GM19240 (cell line): Measurements from ENCODE around the gene CCNE1.

Source experiments
- DNase-seq: peaks from one replicate; pipeline ENCODE4 v3.0.0; 2011; ENCODE audit warnings: low spot score; ENCODE audit not compliant: insufficient read length

CCNE1 gene

DNA sequence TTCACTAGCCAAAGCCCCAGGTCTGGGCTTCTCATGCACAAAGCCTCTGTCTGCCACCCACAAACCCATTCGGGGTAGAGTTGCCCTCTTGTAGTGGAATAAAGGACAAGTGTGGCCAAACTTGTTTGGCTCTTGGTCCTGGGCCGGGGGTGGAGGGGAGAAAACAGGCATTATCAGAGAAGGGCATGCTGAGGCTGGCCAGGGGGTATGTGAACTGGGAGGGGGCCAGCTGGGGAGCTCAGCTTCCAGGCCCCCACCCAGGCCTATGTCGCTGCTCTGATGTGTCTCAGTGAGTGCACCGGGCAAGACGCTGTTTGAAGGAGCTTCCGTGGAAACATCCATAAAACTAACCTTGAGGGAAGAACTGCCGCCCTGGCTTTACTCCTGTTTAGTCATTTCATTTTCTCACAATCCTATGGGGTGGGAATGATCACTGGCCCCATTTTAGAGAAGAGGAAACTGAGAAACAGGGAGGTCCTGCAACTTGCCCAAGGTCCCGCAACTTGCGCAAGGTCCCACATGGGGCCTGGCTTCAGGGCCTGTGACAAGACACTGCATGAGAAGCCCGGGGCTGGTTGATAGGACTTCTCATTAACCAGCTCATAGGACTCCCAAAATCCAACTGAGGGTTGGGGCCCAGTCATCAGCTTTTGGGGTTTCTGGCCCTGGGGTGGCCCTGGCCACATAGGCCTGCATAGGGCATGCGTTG, 30.8 kb downstream of the CCNE1 start:
- no peak for DNase-seq

DNA sequence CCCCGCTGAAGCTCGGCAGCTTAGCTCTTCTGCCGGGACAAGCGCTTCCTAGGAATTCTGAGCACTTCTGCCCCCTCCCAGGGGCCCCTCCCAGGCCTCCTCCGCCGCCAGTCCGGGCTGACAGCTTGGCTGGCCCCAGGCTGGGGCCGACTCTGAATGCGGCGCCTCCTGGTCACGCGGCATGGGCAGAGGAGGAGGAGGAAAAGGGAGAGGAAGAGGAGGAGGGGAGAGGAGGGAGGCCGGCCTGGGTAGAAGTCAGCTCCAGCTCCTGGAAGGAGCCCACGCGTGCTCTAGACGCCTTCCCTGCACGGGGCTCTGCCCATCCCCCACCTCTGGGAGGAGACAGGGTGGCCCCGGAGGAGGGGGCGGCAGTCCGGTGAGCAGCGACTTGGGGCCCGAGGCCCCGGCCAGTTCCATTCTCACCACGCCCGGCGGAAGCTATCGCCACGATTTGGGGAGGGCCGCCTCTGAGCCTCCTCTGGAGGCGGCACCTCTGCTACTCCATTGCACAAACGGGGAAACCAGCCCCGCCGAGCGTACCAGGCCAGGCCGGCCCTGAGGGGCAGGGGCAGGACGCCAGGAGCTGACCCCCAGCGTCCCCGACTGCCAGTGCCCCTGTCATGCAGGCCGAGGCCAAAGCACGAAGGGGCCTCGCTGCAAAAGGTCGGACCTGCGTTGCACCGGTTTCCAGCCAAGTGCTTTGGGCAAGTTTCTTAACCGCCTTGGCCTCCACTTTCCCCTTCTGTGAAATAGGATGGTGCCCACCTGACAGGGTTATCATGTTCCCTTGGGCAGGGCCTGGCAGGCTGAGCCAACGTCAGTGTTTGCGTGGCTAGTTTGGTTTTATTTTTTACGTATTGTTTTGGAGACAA, 31.6 kb downstream of the CCNE1 start:
- DNase-seq: no peak

DNA sequence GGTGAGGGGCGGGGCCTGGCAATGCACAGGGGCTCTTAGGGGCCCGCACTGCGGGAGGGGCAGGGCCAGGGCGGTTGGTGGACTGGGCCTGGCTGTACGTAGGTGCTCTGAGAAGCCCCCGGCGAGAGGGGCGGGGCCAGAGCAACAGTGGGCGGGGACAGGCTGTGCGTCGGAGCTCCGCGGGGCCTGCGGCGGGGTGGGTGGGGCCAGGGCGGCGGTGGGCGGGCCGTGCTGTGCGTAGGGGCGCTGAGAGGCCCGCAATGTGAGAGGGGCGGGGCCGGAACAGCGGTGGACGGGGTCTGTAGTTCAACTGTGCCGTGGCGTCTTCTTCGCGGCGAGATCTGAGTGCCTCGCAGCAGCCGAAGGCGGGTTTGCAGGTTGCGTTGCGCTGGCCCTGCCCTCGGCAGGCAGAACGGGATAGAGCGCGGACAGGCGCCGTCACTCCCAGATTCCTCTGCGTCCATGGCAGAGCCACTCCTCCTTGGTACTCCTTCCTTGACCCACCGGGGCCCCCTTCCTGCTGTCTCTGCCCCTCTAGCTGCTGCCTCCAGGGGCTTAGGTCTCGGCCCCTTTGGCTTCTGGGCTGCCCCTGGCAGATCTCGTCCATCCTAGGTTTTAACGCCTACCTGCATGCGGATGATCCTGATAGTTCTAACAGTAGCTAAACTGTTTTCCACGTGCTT, 33.2 kb downstream of the CCNE1 start:
- DNase-seq: peak; percentile 65

- no peak for DNase-seq
These were observed 33.9 kb downstream of the CCNE1 start for GRCh38 chr19:29845574-29846176.

DNA sequence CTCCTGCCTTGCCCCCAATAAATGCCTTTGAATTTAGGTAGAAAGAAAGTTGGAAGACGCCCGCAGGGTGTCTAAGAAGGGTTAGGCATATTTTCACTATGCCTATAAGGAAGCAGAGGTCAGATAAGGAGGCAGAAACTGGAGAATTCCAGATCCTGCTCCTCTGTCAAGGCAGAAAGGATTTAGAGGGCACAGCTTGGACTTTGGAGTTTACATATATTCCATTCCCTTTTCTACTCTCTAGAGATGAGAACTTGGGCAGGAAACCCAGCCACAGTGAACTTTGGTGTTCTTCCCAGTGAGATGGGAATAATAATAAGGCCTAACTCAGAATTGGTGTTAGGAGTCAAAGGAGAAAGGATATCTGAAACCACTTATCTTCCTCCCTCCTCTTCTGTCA, 37.4 kb downstream of the CCNE1 start:
- DNase-seq: no peak

DNA sequence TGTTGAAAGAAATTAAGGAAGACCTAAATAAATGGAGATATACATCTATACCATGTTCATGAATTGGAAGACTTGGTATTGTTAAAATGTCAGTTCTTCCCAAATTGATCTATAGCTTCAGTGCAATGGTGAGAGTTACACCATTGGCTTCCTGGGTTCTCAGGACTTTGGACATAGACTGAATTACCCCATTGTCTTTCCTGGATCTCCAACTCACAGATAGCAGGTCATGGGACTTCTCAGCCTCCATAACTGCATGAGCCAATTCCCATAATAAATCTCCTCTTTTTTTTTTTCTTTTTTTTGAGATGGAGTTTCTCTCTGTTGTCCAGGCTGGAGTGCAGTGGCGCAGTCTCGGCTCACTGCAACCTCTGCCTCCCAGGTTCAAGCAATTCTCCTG, 38.7 kb downstream of the CCNE1 start:
- no peak for DNase-seq

DNA sequence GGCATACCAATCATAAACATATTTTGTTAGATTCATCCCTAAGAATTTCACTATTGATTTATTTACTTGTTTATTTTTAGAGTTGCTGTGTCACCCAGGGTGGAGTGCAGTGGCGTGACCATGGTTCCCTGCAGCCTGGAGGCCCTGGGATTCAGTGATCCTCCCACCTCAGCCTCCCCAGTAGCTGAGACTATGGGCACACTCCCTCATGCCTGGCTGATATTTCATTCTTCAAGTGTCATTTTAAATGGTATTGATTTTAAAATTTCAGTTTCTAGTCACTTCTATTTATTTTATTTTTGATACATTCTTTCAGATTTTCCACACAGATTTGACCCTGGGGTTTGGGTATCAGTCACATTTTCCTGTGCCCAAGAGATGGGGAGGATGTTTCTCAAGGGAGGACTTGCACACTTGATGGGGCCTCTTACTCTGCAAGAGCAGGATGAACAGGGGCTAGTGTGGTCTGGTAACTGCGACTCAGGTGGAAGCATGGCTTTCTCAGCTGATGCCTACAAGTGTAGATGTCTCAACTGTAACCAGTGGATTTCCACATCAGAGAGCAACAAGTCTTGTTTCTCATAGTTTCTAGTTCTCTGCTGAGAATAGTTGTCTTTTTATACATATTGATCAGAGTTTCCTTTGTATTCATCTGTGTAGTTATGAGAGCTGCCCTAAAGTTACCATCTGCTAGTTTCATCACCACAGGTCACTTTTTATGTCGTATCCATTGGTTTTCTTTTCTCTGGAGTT, 40.2 kb downstream of the CCNE1 start:
- no peak for DNase-seq

DNA sequence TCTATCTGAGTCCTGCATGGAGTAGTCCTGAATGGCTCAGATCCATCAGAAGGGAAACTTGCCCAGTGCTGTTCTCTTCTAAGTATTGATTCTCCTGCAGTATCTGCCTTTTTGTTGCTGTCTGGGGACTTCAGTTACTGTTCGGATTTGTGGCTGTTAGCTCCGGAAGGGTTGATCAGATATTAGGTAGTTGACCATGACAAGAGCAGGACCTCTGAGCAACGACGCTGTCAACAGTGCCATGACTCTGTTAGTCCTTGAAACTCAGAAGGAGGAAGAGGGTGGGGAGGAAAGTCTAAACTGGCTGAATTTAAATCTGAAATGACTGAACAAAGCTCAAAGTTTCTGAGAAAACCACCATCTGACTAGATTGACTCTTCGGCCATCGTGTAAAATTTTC, 42.2 kb downstream of the CCNE1 start:
- no peak for DNase-seq

DNA sequence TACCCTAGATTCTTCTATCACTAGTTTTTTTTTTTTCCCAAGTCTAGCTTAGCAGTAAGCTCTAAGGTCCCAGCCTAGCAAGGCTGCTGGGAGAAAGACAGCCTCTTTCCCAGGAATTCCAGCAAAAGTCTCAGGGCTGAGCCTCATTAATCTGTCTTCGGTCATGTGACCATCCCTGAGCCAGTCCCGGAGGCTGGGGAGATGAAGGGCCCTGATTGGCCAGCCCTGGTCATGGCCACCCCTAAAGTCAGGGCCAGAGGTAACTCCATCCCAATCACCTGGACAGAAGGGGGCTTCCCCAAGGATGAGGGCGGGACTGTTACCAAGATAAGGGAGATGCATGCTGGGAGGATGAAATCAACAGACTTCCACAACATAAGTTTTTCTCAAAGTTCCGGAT, 43.3 kb downstream of the CCNE1 start:
- DNase-seq: no peak

DNA sequence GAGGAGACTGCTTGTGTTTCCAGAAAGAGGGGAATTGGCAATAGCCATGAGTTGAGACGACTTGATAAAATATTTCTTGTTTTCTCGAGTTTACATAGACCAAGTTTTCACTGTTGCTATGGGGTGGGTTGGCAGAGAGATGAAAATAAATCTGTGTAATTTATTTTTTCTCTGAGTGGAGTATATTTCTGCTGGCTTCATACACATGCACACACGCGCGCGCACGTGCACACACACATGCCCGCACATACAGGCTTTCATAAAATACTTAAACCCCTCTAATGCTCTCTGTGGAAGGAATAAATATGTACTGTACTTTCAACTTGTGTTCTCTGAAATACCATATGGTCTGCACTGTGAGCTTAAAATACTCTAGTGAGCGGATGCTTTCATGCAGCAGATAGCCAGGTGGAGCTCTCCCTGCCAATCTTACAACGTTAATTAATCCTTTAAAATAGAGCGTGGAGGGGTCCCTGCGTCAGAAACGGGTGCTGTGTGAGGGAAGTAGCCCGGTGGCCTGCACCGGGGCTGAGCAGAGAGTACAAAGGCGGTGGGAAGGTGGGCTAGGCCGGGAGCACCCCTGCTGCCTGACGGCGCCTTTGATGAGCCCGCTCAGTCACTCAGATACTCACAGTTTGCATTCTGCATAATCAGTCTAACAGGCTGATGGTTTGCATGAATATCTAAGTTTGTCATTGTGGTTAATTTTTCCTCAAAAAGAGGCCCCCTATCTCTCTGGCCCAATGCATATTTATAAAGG, 44.1 kb downstream of the CCNE1 start:
- no peak for DNase-seq

DNA sequence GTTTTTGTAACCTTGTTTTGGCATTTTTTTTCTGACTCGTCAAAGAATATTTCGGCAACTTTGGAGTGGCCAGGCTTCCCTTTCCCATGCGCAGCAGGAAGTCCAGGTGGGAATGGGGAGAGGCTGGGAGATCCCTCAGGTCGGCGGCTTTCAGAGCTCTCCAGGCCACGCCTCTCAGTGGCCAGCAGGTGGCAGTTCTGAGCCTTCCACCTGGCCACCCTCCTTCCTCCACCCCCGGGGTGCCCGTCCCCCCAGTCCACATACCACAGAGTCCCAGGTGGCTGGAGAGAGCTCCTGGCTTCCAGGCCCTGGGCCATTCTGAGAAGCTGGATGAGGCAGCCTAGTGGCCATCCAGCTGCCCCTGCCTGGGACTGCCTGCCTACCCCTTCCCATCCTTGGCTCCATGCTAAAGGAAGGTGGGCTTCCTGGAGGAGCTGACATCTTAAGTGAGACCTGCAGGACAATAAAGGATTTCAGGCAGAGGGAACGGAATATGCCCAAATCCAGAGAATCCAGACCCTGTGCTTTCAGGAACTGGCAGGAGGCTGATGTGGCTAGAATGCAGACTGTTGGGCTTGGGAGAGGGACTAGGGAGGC, 46.3 kb downstream of the CCNE1 start:
- no peak for DNase-seq

- DNase-seq: no peak
These were observed 46.8 kb downstream of the CCNE1 start for GRCh38 chr19:29858621-29859020.

GRCh38 chr19:29860492-29860891, 48.7 kb downstream of the CCNE1 start:
- DNase-seq: no peak

GRCh38 chr19:29861574-29861973, 49.8 kb downstream of the CCNE1 start:
- DNase-seq: no peak

DNA sequence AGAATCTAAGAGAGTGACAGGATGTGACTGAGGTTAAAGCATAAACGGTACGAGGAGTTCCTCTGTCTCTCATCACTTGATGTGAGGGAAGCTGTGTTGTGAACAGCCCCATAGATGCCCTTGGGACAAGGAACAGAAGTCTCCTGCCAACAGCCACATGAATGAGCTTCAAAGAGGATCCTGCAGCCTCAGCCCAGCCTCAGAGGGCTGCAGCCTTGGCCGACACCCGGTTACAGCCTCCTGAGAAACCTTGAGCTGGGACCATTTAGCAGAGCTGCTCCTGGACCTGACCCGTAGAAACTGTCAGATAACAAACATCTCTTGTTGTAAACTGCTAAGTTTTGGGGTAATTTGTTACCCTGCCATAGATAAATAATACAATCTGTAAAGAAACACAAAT, 54.2 kb downstream of the CCNE1 start:
- DNase-seq: no peak

- no peak for DNase-seq
These were observed 56.2 kb downstream of the CCNE1 start for GRCh38 chr19:29867984-29868383.

- no peak for DNase-seq
These were observed 59.4 kb downstream of the CCNE1 start for GRCh38 chr19:29871143-29871542.

DNA sequence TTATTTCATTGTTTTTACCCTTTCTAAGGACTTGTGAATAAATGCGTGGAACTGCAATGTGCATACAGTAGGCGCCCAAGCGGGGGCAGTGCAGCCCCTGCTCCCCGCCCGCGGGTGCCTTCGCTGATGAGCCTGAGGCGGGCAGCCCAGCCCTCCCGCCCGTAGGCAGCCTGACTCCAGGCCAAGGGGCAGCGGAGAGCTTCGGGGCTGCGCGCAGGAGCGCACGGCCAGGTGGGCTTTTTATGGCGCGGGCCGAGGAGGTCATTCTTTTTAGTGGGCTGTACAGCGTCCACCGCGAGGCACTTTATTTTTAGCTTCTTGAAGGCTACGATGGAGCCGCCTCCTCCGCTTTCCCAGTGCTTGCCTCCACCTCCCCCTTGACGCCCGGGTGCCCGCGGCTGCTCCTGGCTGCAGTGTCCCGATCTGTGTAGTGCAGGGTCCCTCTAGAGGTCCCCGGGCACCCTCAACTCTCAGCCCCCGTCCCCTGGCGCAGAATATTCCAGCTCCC, 60.5 kb downstream of the CCNE1 start:
- no peak for DNase-seq

DNA sequence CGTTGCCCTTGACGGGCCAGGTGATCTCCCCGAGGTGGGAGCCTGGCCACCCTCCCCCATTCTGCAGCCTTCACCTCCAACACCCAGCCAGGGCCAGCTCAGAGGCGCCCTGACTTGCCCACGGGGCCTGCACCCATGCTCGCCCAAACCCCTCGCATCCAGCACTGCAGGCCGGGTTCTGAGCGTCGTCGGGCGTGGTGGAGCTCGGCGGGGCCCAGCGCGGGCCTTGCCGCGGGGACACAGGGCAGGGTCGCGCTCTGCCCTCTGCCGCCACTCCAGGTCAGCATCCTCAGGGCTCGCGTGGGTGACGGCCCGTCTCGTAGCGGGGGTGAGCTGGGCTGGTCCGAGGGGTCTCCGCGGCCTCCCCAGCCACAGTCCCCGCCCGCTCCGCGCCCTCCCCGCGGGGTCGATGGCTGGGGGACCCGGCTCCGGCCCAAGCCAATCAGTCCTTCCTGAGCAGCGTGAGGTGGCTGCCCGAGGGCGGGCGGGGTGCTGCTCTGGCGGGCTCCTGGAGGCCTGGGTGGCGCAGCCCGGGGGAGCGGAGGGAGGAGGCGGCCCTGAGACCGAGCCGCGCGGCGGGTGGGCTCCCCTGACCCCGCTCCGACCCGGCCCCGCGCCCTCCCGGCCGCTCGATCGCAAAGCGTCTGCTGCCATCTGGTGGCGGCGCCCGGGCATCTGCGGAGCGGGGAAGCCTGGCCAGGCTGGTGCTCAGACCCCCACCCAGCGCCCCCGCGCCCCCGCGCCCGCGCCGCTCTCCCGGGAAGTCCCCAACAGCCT, 61.4 kb downstream of the CCNE1 start:
- DNase-seq: peak; percentile 47
